Right kidney (tissue), 1 donor: ENCODE measurements around the gene ABCA1.
"Not testable (repeated sequence)": the region's sequence is repeated elsewhere in the genome, so short reads cannot be mapped to it uniquely, and the experiment has no call there.

ENCODE experiments used
- DNase-seq: peaks from one replicate; pipeline ENCODE4 v3.0.0-alpha.2; 2016

The ABCA1 gene

GRCh38 chr9:104950838-104951237, 22.9 kb upstream of the ABCA1 start:
- DNase-seq = no peak

GRCh38 chr9:104948277-104948676, 20.3 kb upstream of the ABCA1 start:
- DNase-seq = no peak

- no peak for DNase-seq
Observed at GRCh38 chr9:104944871-104945270, 16.9 kb upstream of the ABCA1 start.

GRCh38 chr9:104944356-104944755, 16.4 kb upstream of the ABCA1 start:
- DNase-seq = no peak

GRCh38 chr9:104941597-104941996, 13.6 kb upstream of the ABCA1 start:
- DNase-seq = no peak

GRCh38 chr9:104936291-104936690, 8.3 kb upstream of the ABCA1 start:
- no peak for DNase-seq

GRCh38 chr9:104935501-104935810, 7.5 kb upstream of the ABCA1 start:
- not testable (repeated sequence) for DNase-seq

GRCh38 chr9:104934691-104935500, 6.9 kb upstream of the ABCA1 start:
- DNase-seq = no peak

GRCh38 chr9:104933091-104933490, 5.1 kb upstream of the ABCA1 start:
- DNase-seq = not testable (repeated sequence)

DNA sequence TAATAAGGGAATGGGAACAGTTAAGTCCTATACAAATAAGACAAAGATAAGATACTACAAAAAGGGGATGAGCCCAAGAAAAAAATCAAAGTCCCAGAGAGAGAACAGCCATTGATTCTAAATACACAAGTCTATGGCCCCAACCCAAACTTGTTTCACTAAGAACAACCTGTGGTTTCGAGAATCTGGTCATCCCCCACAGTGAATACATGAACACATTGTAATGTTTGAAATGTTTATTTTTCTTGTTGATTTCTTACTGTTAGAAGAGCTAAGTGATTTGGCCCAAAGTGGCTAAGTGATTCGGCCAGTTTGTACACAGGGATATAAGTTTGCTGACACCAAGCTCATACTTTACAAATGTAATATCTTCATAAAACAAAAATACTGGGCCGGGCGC, 3.3 kb upstream of the ABCA1 start:
- no peak for DNase-seq

- peak; percentile 85 for DNase-seq
Observed at GRCh38 chr9:104927216-104927911, 591 bp downstream of the ABCA1 start.

DNA sequence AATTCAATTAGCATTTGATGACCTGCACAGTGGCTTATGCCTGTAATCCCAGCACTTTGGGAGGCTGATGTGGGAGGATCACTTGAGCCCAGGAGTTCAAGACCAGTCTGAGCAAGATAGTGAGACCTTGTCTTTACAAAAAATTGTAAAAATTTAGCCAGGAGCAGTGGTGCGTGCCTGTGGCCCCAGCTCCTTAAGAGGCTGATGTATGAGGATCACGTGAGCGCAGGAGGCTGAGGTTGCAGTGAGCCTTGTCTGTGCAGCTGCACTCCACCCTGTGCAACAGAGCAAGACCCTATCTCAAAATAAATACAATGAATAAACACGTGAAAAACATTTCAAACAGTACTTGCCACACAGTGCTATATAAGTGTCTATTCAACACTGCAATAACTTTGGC, 4.2 kb downstream of the ABCA1 start:
- DNase-seq = no peak

DNA sequence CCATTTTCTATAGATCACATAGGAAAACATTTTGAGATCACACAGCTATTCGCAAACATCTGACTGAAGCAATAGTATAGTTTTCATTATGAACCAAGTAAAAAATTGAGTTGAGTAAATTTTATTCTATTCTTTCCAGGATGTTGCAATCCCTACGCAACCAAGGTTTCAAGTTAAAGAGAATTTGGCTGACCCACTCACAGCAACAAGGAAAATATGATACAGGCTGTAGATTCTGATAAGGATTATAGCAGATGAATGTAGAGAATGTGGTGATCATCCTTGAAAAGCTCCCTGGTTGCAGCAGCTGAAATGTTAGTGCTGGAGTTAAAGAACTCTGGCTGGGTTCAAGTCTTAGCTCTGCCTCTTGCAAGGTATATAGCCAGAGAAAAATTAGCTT, 4.7 kb downstream of the ABCA1 start:
- DNase-seq = no peak

GRCh38 chr9:104922748-104923147, 5.2 kb downstream of the ABCA1 start:
- not testable (repeated sequence) for DNase-seq

- no peak for DNase-seq
Observed at GRCh38 chr9:104921067-104921741, 6.8 kb downstream of the ABCA1 start.

DNA sequence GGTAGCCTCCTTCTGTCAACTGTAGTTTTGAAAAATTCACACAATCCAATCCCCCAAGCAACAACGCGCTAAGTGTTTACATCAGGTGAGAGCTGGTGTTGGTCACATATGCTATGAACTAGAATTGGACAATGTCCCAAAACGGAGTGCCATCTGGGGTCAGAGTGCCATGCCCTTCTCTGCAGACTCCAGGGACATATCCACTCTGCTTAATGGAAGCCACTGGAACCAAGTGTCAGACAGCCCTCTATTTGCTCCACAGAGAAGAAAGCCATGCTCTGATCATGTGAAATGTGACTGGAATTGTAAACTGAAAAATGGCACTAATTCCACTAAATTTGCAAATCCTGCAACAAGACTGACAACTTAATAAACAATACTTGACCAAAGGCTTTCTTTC, 12.2 kb downstream of the ABCA1 start:
- DNase-seq = no peak

DNA sequence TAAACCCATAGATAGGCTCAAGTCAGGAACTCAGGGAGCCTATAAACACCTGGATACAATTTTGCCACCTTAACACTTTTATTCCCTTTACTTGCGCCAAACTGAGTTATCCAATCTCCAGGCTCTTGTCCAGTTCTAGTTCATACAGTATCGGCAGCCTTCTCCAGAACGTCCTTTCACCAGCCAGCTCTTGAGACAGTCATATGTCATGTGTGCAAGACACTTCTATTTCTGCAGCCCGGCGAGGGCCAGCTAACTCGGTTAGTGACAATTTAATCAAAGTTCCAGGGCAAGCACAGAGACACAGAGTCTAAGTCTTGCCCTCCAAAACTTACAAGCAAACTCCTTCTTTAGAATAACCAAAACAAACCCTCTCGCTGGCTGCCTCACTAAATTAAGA, 12.9 kb downstream of the ABCA1 start:
- DNase-seq = no peak

DNA sequence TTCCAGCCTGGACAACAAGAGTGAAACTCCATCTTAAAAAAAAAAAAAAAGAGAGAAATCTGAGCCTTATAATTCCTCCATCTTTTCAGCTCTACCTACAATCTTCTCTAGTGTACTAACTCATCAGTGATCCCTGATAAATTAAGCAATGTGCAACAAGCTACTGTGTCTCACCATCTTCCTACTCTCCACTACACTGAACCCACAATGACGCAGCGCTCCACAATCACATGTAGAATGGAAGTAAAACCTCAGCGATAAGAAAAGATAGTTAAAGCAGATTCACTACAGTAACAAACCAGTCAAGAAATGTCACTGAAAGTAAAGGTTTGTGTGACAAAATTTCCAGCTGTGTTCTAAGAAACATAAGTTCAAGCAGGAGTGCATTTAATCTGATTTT, 13.5 kb downstream of the ABCA1 start:
- no peak for DNase-seq

DNA sequence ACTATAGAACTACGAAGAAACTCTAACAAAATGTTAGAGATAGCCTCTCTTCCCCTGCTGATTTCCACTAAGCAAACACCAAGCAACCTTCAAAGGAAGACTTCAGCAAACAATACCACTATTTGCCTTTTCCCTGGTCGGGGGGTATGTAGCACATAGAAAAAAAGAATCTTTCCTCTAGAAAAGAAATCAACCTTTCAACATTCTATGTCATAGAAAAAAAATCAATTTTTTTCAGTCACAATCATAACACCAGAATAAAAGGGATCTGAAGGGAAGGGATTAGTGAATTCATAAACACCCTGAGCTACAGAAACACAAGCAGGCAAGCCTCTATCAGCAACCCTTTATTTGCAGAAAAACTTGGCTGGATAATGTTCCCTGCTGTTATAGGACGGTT, 15.3 kb downstream of the ABCA1 start:
- DNase-seq = no peak

DNA sequence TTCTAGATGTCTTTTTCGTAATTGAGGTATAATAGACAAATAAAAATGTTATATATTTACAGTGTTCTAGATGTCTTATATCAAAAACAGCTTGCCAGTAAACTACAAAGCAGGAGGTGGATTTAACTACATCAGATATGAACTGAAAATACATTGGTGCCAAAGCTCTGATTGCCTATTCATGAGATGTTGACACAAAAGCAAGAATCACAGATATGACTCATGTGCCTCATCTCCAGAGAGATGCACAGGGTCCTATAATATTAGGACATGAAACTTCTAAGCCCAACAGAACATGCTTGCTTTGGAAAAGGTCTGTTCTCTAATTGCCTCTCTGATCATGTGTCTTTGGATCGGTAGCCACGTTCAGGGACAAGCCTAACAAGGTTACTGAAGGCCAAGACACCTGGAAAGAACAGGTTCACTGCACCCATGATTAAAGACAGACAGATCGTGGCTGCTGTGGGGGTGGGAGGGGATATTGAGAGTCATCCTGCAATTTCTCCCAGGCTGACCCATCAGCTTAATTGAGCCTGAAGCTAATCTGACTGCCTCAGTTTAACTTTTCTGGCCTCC, 16.8 kb downstream of the ABCA1 start:
- DNase-seq = no peak

GRCh38 chr9:104907278-104907951, 20.5 kb downstream of the ABCA1 start:
- no peak for DNase-seq

DNA sequence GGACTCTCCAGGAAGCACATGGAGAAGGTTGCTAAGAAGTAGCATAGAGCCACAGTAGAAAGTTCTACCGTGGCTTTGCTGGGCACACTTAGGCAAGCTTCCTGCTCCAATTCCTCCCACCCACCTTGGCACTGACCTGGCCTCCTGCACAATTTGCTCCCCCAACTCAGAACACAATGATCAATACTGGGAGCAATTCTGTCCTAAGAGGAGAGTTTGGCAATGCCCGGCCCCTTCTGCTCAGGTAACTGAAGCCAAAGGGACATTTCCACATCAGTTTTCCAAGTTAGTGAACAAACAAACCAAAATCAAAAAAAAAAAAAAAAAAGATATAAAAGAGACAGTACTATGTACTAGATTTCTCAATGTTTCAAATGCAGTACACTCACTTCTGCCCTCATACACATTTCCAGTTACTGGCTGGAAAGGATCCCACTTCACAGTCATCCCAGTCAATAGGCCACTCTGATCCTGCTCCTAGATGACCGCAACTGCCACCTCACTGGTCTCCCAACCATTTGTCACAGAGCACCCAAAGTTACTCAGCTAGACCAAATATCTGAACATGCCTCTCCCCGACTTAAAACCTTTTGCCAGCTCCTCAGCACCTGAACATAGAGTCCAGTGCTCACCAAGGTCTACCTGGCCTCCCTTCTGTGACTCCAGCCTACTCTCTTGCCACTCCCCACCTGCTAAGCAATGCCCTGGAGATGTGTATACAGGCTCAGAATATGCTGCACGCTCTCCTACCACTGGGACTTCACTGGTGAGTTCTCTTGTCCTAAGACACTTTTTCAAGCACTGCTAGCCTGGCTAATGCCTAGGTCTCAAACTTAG, 21.3 kb downstream of the ABCA1 start:
- no peak for DNase-seq
